IgD-negative memory B cell (primary cell): ENCODE measurements around the gene TBCE. TPM values are rescaled to one million over a fixed set of nuclear protein-coding genes. Genes with fewer than 3 reads are reported as not detected.
"Not testable (repeated sequence)": the region's sequence is repeated elsewhere in the genome, so short reads cannot be mapped to it uniquely, and the experiment has no call there.

Source experiments
- H3K27ac Mint-ChIP-seq, 3 donors: one replicate each; pipeline ENCODE4 v1.8.0; 2020 to 2022; ENCODE audit warnings: mild to moderate bottlenecking in 3 of 3, mixed read lengths in 3 of 3, moderate library complexity in 1 of 3
- H3K27me3 Mint-ChIP-seq: one replicate; pipeline ENCODE4 v1.8.0; 2021; ENCODE audit warnings: mixed read lengths
- H3K36me3 Mint-ChIP-seq: one replicate; pipeline ENCODE4 v1.8.0; 2020; ENCODE audit warnings: mild to moderate bottlenecking, mixed read lengths
- H3K4me1 Mint-ChIP-seq, 3 donors: one replicate each; pipeline ENCODE4 v1.8.0; 2020 to 2022; ENCODE audit warnings: mixed read lengths in 3 of 3, mild to moderate bottlenecking in 1 of 3
- H3K4me3 Mint-ChIP-seq, 4 donors: one replicate each; pipeline ENCODE4 v1.8.0; 2020 to 2022; ENCODE audit warnings: mild to moderate bottlenecking in 4 of 4, mixed read lengths in 4 of 4, moderate library complexity in 3 of 4
- H3K9me3 Mint-ChIP-seq, 3 donors: one replicate each; pipeline ENCODE4 v1.8.0; 2020 to 2021; ENCODE audit warnings: mixed read lengths in 3 of 3, mild to moderate bottlenecking in 1 of 3
- polyA plus RNA-seq: library from polyadenylated mRNA; unstranded; fragments of 300-500 nt; fragmentation: Illumina TruSeq; gene quantifications from one replicate; pipeline ENCODE4 v1.2.3, GENCODE V29; 2021

TBCE gene
- polyA plus RNA-seq, 1 donor from 2014 or later, result 14.7 TPM

GRCh38 chr1:235331401-235331800 is 35.8 kb upstream of the TBCE start:
- Mint-ChIP-seq H3K9me3 (no peaks in the 10 kb centered on the region), H3K27ac (peak overlapping the region in 1 of 3 donors; percentile 28), H3K4me3 (no peak overlapping the region), H3K4me1 (peaks cover 19 to 37% (median 29%) of the 10 kb centered on the region in 3 donors), H3K36me3 (peaks cover 2% of the 10 kb centered on the region), H3K27me3 (no peaks in the 10 kb centered on the region)

- H3K9me3 Mint-ChIP-seq, result no peaks in the 10 kb centered on the region
- H3K27ac Mint-ChIP-seq, result peak overlapping the region in 1 of 3 donors; percentile 78
- H3K36me3 Mint-ChIP-seq, result no peaks in the 10 kb centered on the region
- peak overlapping the region in 1 of 4 donors; percentile 24 for H3K4me3 Mint-ChIP-seq
- no peaks in the 10 kb centered on the region for H3K27me3 Mint-ChIP-seq
- H3K4me1 Mint-ChIP-seq, result peaks cover 15 to 26% (median 15%) of the 10 kb centered on the region in 3 donors
Observed at GRCh38 chr1:235336903-235337302, 30.3 kb upstream of the TBCE start.

- Mint-ChIP-seq H3K36me3 (peaks cover 2% of the 10 kb centered on the region), H3K27ac (peak overlapping the region in 1 of 3 donors; percentile 31), H3K4me3 (no peak overlapping the region), H3K4me1 (peaks cover 7 to 11% (median 9%) of the 10 kb centered on the region in 3 donors), H3K9me3 (no peaks in the 10 kb centered on the region), H3K27me3 (no peaks in the 10 kb centered on the region)
Observed at GRCh38 chr1:235339746-235340145, 27.5 kb upstream of the TBCE start.

- Mint-ChIP-seq H3K27ac (no peak overlapping the region), H3K4me3 (no peak overlapping the region), H3K36me3 (peaks cover 4% of the 10 kb centered on the region), H3K9me3 (no peaks in the 10 kb centered on the region), H3K27me3 (no peaks in the 10 kb centered on the region), H3K4me1 (peaks cover 9 to 11% (median 11%) of the 10 kb centered on the region in 3 donors)
Observed at GRCh38 chr1:235341334-235341733, 25.9 kb upstream of the TBCE start.

GRCh38 chr1:235342039-235342438 is 25.2 kb upstream of the TBCE start:
- no peaks in the 10 kb centered on the region for H3K27me3 Mint-ChIP-seq
- H3K27ac Mint-ChIP-seq, result no peak overlapping the region
- H3K36me3 Mint-ChIP-seq, result peaks cover 4% of the 10 kb centered on the region
- H3K9me3 Mint-ChIP-seq, result no peaks in the 10 kb centered on the region
- H3K4me3 Mint-ChIP-seq, result no peak overlapping the region
- H3K4me1 Mint-ChIP-seq, result peaks cover 4 to 7% (median 6%) of the 10 kb centered on the region in 3 donors

- H3K27me3 Mint-ChIP-seq, result no peaks in the 10 kb centered on the region
- H3K4me3 Mint-ChIP-seq, result no peak overlapping the region
- no peaks in the 10 kb centered on the region for H3K9me3 Mint-ChIP-seq
- no peak overlapping the region for H3K27ac Mint-ChIP-seq
- H3K4me1 Mint-ChIP-seq, result peaks cover 3 to 6% (median 4%) of the 10 kb centered on the region in 3 donors
- H3K36me3 Mint-ChIP-seq, result peaks cover 4% of the 10 kb centered on the region
Observed at GRCh38 chr1:235342471-235342870, 24.8 kb upstream of the TBCE start.

GRCh38 chr1:235343726-235344125 is 23.5 kb upstream of the TBCE start:
- Mint-ChIP-seq H3K27ac (no peak overlapping the region), H3K27me3 (no peaks in the 10 kb centered on the region), H3K4me1 (peaks cover 3 to 5% (median 4%) of the 10 kb centered on the region in 3 donors), H3K4me3 (no peak overlapping the region), H3K36me3 (peaks cover 4% of the 10 kb centered on the region), H3K9me3 (no peaks in the 10 kb centered on the region)

GRCh38 chr1:235351441-235351840 is 15.8 kb upstream of the TBCE start:
- Mint-ChIP-seq H3K9me3 (no peaks in the 10 kb centered on the region), H3K4me3 (no peak overlapping the region), H3K36me3 (peaks cover 5% of the 10 kb centered on the region), H3K4me1 (peaks cover 0 to 5% (median 0%) of the 10 kb centered on the region in 3 donors), H3K27ac (no peak overlapping the region), H3K27me3 (no peaks in the 10 kb centered on the region)

- Mint-ChIP-seq H3K27me3 (no peaks in the 10 kb centered on the region), H3K27ac (no peak overlapping the region), H3K36me3 (peaks cover 5% of the 10 kb centered on the region), H3K4me3 (no peak overlapping the region), H3K9me3 (no peaks in the 10 kb centered on the region), H3K4me1 (peaks cover 0 to 5% (median 0%) of the 10 kb centered on the region in 3 donors)
Observed at GRCh38 chr1:235351898-235352297, 15.3 kb upstream of the TBCE start.

- H3K27ac Mint-ChIP-seq, result no peak overlapping the region
- no peaks in the 10 kb centered on the region for H3K9me3 Mint-ChIP-seq
- H3K4me3 Mint-ChIP-seq, result no peak overlapping the region
- H3K36me3 Mint-ChIP-seq, result peaks cover 2% of the 10 kb centered on the region
- peaks cover 0 to 5% (median 3%) of the 10 kb centered on the region in 3 donors for H3K4me1 Mint-ChIP-seq
- no peaks in the 10 kb centered on the region for H3K27me3 Mint-ChIP-seq
Observed at GRCh38 chr1:235357485-235358373, 9.5 kb upstream of the TBCE start.

GRCh38 chr1:235358899-235359298 is 8.3 kb upstream of the TBCE start:
- H3K36me3 Mint-ChIP-seq, result peaks cover 2% of the 10 kb centered on the region
- H3K4me1 Mint-ChIP-seq, result peaks cover 0 to 5% (median 3%) of the 10 kb centered on the region in 3 donors
- no peak overlapping the region for H3K4me3 Mint-ChIP-seq
- no peaks in the 10 kb centered on the region for H3K9me3 Mint-ChIP-seq
- no peaks in the 10 kb centered on the region for H3K27me3 Mint-ChIP-seq
- H3K27ac Mint-ChIP-seq, result no peak overlapping the region

GRCh38 chr1:235364189-235364588 is 3.0 kb upstream of the TBCE start:
- not testable (repeated sequence) for H3K27me3 Mint-ChIP-seq, H3K4me3 Mint-ChIP-seq, H3K36me3 Mint-ChIP-seq, H3K9me3 Mint-ChIP-seq, H3K27ac Mint-ChIP-seq
- peaks cover 18 to 24% (median 20%) of the 10 kb centered on the region in 3 donors for H3K4me1 Mint-ChIP-seq

- Mint-ChIP-seq H3K27ac (peak overlapping the region; percentile 50 to 86 (median 85)), H3K4me3 (peak overlapping the region; percentile 98 to 100 (median 98)), H3K27me3 (no peaks in the 10 kb centered on the region), H3K4me1 (peaks cover 21 to 30% (median 23%) of the 10 kb centered on the region in 3 donors), H3K36me3 (peaks cover 2% of the 10 kb centered on the region), H3K9me3 (peaks cover 0 to 2% (median 0%) of the 10 kb centered on the region in 3 donors)
Observed at GRCh38 chr1:235366286-235366685, 941 bp upstream of the TBCE start.

GRCh38 chr1:235368428-235368827 is 1.2 kb downstream of the TBCE start:
- Mint-ChIP-seq H3K27me3 (no peaks in the 10 kb centered on the region), H3K4me3 (peak overlapping the region; percentile 98 to 100 (median 98)), H3K27ac (no peak overlapping the region), H3K9me3 (peaks cover 0 to 2% (median 0%) of the 10 kb centered on the region in 3 donors), H3K4me1 (peaks cover 21 to 30% (median 23%) of the 10 kb centered on the region in 3 donors), H3K36me3 (no peaks in the 10 kb centered on the region)

- H3K9me3 Mint-ChIP-seq, result peaks cover 0 to 2% (median 0%) of the 10 kb centered on the region in 3 donors
- peak overlapping the region in 1 of 3 donors; percentile 1 for H3K27ac Mint-ChIP-seq
- H3K36me3 Mint-ChIP-seq, result no peaks in the 10 kb centered on the region
- H3K27me3 Mint-ChIP-seq, result no peaks in the 10 kb centered on the region
- peaks cover 21 to 30% (median 23%) of the 10 kb centered on the region in 3 donors for H3K4me1 Mint-ChIP-seq
- H3K4me3 Mint-ChIP-seq, result peak overlapping the region in 3 of 4 donors; percentile 61 to 67 (median 64)
Observed at GRCh38 chr1:235369802-235370201, 2.6 kb downstream of the TBCE start.
